ENCODE data around the gene NMT1. TPM values are rescaled to one million over a fixed set of nuclear protein-coding genes. Genes with fewer than 3 reads are reported as not detected.

Gene NMT1
- total and polyA plus RNA-seq, 2 of the 13 experiments (the other 11 are each of a cell fraction or from before 2014, with no cell fraction given), result 75.7 to 142 TPM

GRCh38 chr17:45030733-45031132, 30.4 kb upstream of the NMT1 start (continued):
- TF ChIP-seq HNRNPH1 (optimal IDR thresholded peaks at IDR 0.05; ENCODE audit: low read depth, low read length) (no peak), ATF2 (CRISPR knock-in tag; IDR thresholded peaks at IDR 0.05) (no peak), HDAC1 (CRISPR knock-in tag; IDR thresholded peaks at IDR 0.05) (peak; percentile 73), YY1 (IDR thresholded peaks at IDR 0.05; ENCODE audit: insufficient read depth, insufficient replicate concordance, low read depth, low read length) (no peak), SRF (IDR thresholded peaks at IDR 0.05; ENCODE audit: low read depth, low read length) (peak; percentile 25; the same call in 1 of the 2 replicates), PHF21A (CRISPR knock-in tag; IDR thresholded peaks at IDR 0.05) (peak; percentile 41; the same call in 1 of the 2 replicates), ERF (CRISPR knock-in tag; IDR thresholded peaks at IDR 0.05) (no peak), HIVEP1 (CRISPR knock-in tag; IDR thresholded peaks at IDR 0.05) (no peak), KMT2B (CRISPR knock-in tag; IDR thresholded peaks at IDR 0.05) (no peak), NFYC (CRISPR knock-in tag; IDR thresholded peaks at IDR 0.05) (no peak), ZBTB7A (CRISPR knock-in tag; IDR thresholded peaks at IDR 0.05) (peak; percentile 76; the same call in 1 of the 2 replicates), ZNF709 (CRISPR knock-in tag; IDR thresholded peaks at IDR 0.05) (peak; percentile 94), ZNF281 (CRISPR knock-in tag; IDR thresholded peaks at IDR 0.05; ENCODE audit: borderline replicate concordance) (peak; percentile 54; the same call in 1 of the 2 replicates), IRX3 (CRISPR knock-in tag; IDR thresholded peaks at IDR 0.05; ENCODE audit: borderline replicate concordance, low read depth) (no peak), PCBP1 (IDR thresholded peaks at IDR 0.05; ENCODE audit: borderline replicate concordance, low read depth, low read length) (no peak), MAFK (conservative IDR thresholded peaks at IDR 0.05 in 1 of 2, IDR thresholded peaks at IDR 0.05 in 1 of 2; ENCODE audit: low read length in 2 of 2) (no peak), PITX1 (CRISPR knock-in tag; IDR thresholded peaks at IDR 0.05) (0 out of 2 replicates have a peak, but pooled peaks have one; percentile 13), THRA (CRISPR knock-in tag; IDR thresholded peaks at IDR 0.05; ENCODE audit: borderline replicate concordance) (peak; percentile 72; the same call in 1 of the 2 replicates), TGIF2 (CRISPR knock-in tag; IDR thresholded peaks at IDR 0.05) (no peak), ARID5B (CRISPR knock-in tag; IDR thresholded peaks at IDR 0.05) (peak; percentile 60)

Measured in HepG2 (cell line).